Stimulated activated CD4-positive, alpha-beta T cell treated with anti-CD3 and anti-CD28 coated beads, Interleukin-15, amount 100 ng/mL, for 24 hours (primary cell): Measurements from ENCODE around the gene HEXA.
"Not testable (repeated sequence)": the region's sequence is repeated elsewhere in the genome, so short reads cannot be mapped to it uniquely, and the experiment has no call there.

ENCODE experiments used
- DNase-seq: peaks from one replicate; pipeline ENCODE4 v3.0.0-alpha.2; 2020

Gene HEXA

GRCh38 chr15:72375846-72376581 is at the start of gene HEXA:
TSS of gene HEXA (minus strand) at chr15:72376014. CDS start at chr15:72375972, 42 bp downstream.
- DNase-seq = peak; percentile 98

DNA sequence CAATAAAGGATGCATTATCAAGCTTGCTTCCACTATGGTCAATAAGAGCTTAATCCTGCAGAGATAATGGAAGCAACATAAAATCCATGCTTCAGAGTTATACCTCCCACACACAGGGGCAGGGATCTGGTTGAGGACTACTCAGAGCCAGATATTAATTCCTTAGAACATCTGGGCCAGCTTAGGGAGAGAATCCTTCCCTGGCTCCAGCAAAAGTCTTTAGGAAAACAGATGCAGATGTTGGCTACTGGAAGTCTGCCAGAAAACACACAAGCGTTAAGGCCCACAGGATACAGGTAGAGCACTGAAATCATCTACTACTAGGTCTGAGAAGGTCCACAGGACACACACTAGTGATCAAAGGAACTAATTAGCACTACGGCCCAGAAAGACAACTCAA is 47.4 kb upstream of the HEXA start:
- DNase-seq = no peak

- no peak for DNase-seq
Observed at GRCh38 chr15:72421484-72421883, 45.7 kb upstream of the HEXA start.

DNA sequence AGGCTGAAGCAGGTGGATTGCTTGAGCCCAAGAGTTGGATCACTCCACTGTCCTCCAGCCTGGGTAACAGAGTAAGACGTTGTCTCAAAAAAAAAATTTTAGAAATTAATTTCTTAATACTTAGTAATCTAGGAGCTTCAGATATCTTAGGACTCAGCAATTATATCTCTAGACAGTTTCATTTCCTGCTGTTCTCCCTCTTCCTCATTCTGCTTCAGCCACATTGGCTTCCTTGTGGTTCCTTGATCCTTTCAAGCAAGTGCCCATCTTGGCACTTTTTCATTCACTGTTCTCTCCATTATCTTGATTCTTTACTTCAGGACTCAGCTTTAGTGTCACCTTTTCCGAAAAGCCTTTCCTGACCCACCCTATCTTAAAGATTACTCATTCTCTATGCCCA is 44.8 kb upstream of the HEXA start:
- no peak for DNase-seq

DNA sequence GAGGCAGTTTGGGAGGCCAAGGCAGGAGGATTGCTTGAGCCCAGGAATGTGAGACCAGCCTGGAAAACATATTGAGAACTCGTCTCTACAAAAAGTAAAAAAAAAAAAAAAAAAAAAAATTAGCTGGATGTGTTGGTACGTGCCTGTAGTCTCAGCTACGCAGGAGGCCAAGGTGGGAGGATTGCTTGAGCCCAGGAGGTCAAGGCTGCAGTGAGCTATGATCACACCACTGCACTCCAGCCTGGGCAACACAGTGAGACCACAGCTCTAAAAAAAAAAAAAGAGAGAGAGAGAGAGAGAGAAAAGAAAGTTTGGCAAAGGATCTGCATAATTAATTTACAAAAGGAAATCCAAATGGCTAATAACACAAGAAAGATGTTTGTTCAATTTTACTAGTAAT is 44.0 kb upstream of the HEXA start:
- not testable (repeated sequence) for DNase-seq

DNA sequence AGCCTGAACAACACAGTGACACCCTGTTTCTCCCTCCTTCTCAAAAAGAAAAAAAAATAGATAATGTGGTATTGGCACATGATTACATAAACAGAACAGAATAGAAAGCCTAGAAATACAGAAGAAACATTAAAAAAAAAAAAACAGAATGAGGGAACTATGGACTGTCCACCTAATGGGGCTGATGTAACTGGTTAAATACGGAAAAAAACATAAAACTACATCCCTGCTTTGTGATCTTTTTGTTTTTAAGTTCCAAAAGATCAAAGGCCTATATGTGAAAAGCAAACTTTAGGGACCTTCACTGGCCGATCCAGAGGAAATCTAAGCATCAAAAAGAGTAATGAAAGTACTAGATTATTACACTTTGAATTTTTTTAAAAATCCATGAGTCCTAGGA is 39.5 kb upstream of the HEXA start:
- no peak for DNase-seq

- DNase-seq = not testable (repeated sequence)
Observed at GRCh38 chr15:72413337-72413736, 37.5 kb upstream of the HEXA start.

- no peak for DNase-seq
Observed at GRCh38 chr15:72411544-72411943, 35.7 kb upstream of the HEXA start.

GRCh38 chr15:72411111-72411510 is 35.3 kb upstream of the HEXA start:
- no peak for DNase-seq

DNA sequence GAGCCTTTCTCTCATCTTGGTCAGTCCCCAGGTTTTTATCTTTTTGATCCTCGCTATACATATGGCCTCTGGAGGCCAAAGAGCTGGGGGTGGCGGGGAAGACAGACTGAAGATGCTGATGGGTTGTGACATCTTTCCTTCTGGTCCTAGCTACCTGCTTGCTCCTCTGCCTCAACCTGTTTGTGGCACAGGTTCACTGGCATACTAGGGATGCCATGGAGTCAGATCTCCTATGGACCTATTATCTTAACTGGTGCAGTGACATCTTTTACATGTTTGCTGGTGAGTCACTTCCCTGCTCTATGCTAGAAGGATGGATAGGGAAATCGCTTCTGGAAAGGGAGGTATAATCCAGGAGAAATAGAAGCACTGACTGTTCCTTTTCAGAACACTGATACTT is 31.1 kb upstream of the HEXA start:
- no peak for DNase-seq

GRCh38 chr15:72404841-72405240 is 29.0 kb upstream of the HEXA start:
- no peak for DNase-seq

DNA sequence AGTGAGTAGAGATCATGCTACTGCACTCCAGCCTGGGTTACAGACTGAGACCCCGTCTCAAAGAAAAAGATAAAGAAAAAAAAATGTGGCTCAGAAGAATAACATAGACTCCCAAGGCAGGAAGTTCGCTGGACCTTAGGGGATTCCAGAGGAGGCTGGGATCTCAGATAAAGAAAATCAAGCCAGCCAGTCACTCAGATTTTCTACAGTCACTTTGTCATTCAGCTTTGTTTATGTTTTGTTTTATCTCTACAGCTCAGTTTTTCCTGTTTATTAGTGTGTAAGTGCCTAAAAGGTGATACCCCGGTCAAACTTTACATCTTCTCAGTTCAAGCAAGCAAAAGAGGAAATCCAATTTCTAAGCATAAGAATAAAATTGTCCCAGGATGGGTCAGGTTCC is 28.5 kb upstream of the HEXA start:
- DNase-seq = no peak

GRCh38 chr15:72402726-72403125 is 26.9 kb upstream of the HEXA start:
- DNase-seq = no peak

DNA sequence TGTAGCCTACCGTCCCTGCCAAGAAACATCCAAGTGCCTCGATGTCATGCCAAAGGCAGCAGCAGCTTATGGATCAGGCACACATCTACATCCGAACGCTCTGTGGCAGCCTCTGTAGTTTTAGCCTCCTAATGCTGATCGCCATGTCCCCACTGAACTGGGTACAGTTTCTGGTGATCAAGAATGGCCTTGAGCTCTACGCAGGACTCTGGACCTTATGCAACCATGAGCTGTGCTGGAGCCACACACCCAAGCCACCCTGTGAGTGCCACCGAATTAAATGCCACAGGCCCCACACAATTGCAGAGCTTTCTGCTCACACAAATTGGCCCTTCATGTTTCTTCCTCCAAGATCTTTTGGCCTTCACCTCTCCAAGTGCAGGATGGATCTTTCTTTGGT is 22.8 kb upstream of the HEXA start:
- DNase-seq = no peak

DNA sequence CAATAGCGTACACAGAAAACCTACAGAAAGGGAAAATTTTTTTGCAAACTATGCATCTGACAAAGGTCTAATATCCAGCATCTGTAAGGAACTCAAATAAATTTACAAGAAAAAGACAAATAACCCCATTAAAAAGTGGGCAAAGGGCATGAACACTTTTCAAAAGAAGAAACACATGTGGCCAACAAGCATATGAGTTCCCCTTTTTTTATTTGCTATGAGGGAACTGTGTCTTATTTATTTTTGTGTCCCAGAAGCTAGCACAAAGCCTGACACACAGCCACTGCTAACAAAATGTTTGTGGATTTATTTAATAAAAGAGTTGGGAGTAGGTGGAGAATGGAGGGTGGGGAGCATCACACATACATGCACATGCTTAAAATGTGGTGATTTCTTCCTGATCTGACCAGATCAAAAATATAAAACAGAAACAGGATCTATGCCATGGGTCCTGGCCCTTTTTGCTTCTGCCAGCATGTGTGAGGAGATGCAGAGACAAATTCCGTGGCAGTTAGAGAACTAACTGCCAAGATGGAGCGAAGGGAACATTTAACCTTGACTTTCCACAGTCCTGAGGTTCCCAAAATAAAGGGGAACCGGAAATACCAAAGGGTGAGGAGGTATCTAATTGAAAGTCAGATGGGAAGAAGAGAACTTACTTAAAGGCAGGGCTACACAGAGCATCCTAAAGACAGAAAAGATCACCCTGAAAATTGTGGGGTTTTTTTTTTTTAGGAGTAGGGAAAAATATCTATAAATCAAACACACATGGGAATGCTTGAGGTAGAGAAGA is 22.2 kb upstream of the HEXA start, which contains the start of gene TMEM202:
Gene TMEM202, plus strand, starts transcription at position 510 of the 793 bp plus-strand sequence. Its CDS starts 22 bp downstream, at position 532.
- DNase-seq = no peak

- DNase-seq = not testable (repeated sequence)
Observed at GRCh38 chr15:72396331-72396730, 20.5 kb upstream of the HEXA start.

DNA sequence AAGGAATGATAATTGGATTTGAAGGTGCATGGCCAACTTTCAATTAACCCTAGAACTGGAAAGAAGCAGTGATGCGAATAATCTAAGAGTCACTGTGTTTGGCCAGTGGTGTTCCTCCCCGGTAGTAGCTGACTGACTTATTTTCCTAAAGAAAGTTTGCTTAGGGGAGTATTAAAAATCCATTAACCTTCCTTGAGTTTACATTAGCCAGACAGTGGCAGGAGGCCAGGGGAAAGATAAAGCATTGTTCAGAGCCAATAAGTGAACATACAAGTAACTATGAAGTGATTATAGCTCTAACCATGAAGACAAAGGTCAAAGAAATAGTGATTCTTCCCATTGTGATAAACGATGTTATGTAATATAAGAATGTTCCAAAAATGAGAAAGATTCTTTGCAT is 13.4 kb upstream of the HEXA start:
- no peak for DNase-seq

DNA sequence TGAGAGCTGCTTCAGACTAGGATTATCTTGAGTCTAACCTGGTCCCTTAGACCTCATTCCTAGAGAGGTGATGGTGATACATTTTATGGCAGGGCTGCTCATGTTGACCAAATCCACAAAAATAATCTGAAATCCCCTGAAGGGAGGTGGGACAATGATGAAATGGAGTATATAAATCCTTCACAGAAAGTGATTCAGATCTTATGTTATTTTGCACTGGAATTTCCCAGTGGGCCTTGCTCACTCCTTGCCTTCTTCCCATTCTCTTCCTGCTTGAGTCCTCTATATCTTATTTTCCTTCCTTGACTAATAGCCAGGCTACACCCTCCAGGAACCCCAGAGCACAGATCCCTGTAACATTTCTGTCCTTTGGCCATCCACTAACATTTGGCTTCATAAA is 11.9 kb upstream of the HEXA start:
- no peak for DNase-seq

DNA sequence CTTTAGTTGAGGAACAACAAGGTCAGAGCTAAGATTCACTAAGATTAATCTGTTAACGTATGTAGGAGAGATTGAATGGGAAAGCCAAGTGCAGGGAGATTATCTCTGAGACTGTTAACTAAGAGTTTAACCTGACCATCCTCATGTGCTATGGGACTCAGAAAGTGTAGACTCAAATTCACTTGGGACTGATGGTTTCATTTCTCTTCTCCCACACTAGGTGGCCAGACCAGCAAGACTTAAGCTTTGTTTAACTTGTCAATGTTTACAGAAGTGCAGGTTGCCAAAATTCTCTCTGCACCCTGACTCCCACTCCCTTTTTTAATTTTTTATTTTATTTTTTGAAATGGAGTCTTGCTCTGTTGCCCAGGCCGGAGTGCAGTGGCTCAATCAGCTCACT is 6.3 kb upstream of the HEXA start:
- DNase-seq = no peak

- no peak for DNase-seq
Observed at GRCh38 chr15:72380743-72381142, 4.9 kb upstream of the HEXA start.

- DNase-seq = no peak
Observed at GRCh38 chr15:72379856-72380430, 4.1 kb upstream of the HEXA start.

- DNase-seq = not testable (repeated sequence)
Observed at GRCh38 chr15:72379106-72379505, 3.3 kb upstream of the HEXA start.

GRCh38 chr15:72377331-72377730 is 1.5 kb upstream of the HEXA start:
- no peak for DNase-seq

DNA sequence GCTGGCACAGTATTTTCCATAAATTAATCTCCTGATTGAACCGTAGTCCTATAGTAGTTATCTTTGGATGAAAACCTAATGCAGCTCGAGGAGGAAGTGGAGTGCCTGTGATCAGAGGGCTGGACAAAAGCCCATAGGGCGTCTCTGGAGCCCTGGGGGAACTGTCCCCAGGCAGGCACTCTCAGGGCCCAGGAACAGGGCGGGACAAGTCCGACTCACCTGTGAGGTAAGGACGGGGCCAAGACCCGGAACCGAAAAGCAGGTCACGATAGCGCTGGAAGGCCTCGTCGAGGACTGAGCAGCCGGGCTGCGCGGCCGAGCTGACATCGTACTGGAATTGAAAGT is 341 bp downstream of the HEXA start:
- DNase-seq = no peak
